ENCODE results near the gene PSEN1.

The PSEN1 gene

GRCh38 chr14:73239393-73240241 is 103.3 kb downstream of the PSEN1 start:
- no peak for DNase-seq (ENCODE audit: low read depth in 2 of 2)

DNA sequence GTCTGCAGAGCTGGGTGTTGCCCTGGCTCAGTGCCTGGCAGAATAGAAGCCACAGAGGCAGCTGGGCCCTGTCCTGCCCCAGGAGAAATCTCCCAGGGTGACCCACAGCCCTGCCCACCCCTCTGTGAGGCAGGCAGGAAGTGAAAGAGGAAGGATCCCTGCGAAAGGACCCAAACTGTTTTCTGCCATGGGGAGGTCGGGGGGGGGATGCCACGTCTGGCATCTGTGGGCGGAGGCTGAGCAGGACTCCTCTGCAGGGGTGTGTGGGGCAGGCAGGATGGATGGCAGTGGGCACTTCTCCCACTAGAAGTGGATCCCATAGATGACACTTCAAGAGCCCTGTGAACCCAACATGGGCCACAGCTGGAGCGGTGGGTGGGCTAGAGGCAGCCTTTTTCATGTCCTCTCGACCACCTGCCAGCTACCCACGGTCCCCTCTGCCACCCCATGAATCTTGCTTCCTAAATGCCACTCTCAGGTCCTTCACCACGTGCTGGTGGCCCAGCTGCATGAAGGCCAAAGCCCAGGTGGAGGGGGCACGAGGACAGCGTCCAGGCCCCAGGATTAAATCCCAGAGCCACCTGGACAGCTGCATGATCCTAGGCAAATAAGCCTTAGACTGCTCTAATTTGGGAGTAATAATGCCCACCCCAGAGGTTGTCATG is 104.6 kb downstream of the PSEN1 start:
- no peak for DNase-seq (ENCODE audit: low read depth in 2 of 2)

GRCh38 chr14:73241481-73242165 is 105.3 kb downstream of the PSEN1 start:
- DNase-seq (ENCODE audit: low read depth in 2 of 2) = no peak

DNA sequence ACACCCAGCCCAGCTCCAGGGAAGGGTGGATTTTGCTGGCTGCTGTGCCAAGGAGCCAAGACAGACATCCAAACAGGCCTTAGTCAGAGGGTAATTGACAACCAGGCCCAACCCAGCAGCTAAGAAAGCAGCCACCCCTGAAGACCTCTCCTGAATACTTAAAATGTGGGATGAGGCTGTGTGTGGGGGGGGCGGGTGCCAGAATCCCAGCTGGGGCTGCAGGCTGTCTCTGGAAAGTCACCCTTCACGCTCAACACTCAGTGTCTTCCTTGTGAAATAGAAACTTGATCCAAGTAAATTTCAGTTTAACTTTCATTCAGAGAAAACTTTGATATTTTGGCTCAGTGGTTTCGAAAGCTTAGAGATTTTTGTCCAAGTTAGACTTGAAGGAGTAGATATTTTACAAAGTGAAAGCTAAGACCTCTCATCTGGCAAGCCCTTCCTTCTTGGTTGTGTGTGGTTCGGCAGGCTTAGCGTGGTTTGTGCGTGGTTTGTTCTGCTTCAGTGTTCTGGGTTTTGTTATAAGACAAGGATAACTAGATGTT is 106.1 kb downstream of the PSEN1 start:
- DNase-seq (ENCODE audit: low read depth in 2 of 2) = no peak

DNA sequence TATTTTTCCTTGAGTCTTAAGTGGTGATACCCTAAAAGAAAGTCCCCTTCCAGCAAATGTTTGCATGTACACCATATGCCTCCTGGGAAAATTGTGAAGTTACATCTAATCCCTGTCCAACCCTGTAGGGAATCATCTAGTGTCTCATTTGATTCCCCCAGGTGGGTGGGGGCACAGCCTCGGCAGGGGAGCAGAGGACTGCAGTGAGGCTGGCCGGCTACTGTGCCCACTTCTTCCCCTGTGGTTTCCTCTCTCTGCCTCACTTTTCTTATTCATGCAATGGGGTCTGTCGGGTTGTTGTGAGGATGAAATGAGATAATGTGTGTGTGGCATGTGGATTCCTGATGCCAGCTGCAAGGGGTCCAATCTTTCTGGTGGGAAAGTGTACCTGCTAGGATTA is 107.0 kb downstream of the PSEN1 start:
- DNase-seq (ENCODE audit: low read depth in 2 of 2) = no peak

DNA sequence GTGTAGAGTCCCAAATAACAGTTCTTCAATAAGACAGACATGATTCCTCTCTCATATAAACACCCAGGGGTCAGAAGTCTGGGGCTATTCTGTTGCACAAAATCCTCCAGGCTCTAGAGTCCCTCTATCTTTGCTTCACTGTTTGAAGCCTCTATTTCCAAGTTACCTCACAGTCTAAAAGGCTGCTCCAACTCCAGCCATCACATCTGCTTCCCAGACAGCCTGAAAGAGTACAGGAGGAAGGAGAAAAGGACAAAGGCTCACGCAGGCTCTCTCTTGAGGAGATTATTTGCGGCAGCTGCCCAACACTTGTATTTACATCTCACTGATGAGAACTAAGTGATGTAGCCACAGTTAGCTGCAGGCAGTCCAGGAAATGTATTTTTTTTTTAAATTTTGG is 107.4 kb downstream of the PSEN1 start:
- no peak for DNase-seq (ENCODE audit: low read depth in 2 of 2)

DNA sequence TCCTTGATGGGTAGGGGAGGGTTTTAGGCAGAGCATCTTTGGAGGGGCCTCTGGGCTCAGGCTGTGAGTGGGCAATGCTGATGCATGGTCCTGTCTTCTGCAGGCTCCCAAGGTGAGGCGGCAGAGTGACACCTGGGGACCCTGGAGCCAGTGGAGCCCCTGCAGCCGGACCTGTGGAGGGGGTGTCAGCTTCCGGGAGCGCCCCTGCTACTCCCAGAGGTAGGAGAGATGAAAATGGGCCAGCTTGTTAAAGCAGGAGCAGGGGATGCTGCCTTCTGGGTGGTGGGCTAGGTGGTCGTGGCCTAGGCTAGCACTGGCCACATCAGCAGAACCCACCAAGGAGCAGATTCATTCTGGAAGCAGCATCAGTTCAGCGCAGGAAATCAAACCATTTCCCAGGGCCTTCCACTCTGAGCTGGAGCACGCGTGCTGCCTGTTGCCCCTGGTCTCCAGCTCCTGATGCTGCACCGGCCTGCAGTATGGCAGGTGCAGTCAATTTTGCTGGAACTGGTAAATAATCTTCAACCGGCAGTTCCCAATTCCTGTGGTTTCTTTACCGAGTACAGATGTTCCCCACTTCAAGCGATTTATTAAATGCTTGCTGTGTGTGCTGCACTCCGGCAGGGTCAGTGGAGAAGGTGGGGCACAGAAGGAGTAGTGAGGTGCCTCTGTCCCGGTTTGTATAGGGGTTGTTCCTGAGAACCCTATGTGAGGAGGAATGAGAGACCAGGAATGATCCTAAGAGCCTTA is 108.4 kb downstream of the PSEN1 start:
- DNase-seq (ENCODE audit: low read depth in 2 of 2) = no peak

DNA sequence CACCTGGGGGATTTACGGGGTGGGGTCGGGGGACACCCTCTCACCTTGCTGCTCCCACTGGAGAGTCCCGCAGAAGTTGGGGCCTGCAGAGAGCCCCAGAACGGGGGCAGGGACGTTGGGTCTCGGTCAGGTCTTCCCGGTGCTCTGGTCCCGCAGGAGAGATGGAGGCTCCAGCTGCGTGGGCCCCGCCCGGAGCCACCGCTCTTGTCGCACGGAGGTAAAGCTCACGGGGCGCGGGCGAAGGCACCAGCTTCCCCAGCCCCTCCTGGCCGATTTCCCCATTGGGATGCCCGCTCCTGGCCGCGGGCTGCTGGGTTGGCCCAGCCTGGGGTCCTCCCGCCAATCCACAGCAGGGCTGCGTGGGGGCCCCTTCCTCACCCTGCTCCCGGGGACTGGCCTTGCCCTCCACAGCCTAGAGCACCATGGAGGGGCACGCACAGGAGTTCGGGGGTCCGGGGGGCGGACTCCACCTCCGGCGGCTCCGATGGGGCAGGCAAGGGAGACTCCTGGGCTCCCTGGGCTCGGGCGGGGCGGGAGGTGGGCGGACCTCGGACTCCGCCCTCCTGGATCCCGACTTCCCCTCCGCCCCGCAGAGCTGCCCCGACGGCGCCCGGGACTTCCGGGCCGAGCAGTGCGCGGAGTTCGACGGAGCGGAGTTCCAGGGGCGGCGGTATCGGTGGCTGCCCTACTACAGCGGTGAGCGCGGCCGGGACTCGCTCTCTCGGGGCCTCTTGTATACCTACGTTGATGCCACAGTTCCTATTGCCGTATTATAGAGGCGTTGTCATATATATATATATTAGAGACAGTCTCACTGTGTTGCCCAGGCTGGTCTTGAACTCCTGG is 109.4 kb downstream of the PSEN1 start:
- peak in 1 of 2 donors; percentile 26 for DNase-seq (ENCODE audit: low read depth in 2 of 2)

DNA sequence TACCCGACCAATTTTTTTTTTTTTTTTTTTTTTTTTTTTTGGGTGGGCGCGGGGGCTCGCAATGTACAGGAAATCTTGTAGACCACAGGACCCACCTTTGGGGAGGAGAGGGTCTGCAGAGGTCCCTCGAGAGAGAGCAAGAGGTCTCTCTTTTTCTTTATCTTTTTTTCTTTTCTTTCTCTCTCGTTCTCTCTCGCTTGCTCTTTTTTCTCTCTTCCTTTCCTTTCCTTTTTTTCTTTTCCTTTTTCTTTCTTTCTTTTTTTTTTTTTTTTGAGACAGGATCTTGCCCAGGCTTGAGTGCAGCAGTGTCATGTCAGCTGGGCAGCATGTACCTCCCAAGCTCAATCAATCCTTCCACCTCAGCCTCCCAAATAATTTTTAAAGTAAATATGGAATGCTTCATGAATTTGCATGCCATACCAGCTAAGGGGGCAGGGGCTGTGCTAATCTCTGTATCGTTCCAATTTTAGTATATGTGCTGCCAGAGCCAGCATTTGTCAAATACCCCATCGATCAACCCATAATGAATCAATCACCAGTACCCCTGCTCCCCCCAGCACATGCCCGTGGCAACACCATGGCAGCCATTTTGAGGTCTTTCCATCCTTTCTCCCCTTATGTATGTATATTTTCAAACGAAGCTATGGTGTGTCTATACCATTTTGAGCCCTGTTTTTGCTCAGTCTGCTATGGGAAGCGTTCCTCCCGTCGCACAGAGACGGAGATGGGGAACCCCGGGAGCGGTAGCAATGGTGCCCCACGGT is 110.3 kb downstream of the PSEN1 start:
- no peak for DNase-seq (ENCODE audit: low read depth in 2 of 2)

GRCh38 chr14:73248108-73248868 is 112.0 kb downstream of the PSEN1 start:
- DNase-seq (ENCODE audit: low read depth in 2 of 2) = no peak

- DNase-seq (ENCODE audit: low read depth in 2 of 2) = no peak
These were observed 112.8 kb downstream of the PSEN1 start for GRCh38 chr14:73249108-73249507.

- no peak for DNase-seq (ENCODE audit: low read depth in 2 of 2)
These were observed 113.4 kb downstream of the PSEN1 start for GRCh38 chr14:73249564-73250316.

DNA sequence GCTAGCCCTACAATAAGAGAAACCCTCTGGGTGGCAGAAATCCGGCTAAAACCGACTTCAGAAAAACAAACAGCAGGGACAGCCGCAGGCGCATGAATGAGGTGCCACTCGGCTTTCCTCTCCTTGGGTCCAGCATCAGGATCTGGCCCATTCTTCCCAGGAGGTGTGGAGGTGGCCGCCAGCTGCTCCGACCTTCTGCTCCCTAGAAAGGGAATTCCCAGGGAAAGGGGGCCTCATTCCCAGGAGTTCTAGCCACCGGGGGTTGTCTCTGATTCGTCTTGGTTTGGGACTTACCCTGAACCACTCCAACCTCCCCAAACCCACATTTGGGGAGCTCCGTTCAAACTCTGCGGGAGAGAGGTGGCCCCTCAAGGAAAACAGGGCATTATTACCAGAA is 114.0 kb downstream of the PSEN1 start:
- DNase-seq (ENCODE audit: low read depth in 2 of 2) = no peak

DNA sequence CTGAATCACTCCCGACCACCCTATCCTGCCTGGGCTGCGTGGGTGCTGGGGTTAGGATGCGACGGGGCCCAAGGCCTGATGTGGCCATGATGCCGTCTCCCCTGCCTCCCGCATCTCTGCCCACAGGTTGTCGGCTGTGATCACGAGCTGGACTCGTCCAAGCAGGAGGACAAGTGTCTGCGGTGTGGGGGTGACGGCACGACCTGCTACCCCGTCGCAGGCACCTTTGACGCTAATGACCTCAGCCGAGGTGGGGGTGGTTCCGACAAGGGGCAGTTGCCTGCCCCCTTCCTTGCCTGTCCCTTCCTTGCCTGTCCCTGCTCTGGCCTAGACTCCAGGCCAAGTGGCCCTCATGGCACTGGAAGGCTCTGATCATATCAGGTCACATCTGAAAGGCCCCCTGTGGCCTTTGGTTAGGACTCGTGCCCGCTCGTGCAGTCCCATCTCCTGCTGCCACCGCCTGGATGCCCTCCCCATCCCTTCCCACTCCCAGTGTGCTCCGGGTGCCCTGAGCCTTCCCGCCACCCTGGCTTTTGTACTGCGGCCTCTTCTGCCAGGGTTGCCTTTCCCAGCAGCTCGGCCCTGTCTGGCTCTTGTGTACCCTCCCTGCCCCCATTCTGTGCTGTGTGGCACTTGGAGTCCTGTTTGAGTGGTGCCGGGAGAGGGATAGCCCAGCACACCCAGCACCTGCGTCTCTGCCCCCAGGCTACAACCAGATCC is 114.6 kb downstream of the PSEN1 start:
- DNase-seq (ENCODE audit: low read depth in 2 of 2) = no peak

GRCh38 chr14:73251516-73252215 is 115.4 kb downstream of the PSEN1 start:
- no peak for DNase-seq (ENCODE audit: low read depth in 2 of 2)

DNA sequence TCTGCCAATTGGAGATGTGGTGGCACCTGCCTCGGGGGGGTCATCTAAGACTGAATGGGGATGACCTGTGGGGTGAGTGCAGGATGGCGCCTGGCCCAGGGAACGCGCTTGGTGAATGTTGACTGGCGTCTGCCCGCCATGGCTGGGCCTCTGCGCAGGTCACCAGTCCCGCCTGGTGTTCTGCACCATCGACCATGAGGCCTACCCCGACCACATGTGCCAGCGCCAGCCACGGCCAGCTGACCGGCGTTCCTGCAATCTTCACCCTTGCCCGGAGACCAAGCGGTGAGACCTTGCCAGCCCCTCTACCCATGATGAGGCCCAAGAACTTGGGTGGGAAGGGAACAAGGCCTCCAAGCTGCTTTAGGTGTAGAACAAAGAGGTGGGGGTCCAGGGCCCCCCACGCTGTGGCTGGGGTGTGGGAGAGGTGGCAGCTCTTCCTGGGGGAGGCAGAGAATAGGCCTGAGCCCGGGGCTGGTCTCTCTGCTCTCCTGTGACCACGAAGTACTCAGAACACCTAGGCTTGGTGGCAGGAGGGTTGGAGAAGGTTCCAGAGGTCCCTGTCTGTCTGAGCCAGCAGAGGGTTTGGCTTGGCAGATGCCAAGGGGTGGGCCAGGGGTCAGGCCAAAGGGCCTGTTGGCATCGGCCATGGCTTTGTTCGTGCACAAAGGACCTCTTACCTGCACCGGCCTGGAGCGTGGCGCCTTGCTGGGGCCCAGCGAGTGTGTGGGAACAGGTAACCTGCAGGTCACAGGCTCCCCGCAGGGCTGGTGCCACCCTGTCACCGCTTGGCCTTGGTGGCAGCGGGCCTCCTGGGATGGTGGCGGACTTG is 116.4 kb downstream of the PSEN1 start:
- no peak for DNase-seq (ENCODE audit: low read depth in 2 of 2)

DNA sequence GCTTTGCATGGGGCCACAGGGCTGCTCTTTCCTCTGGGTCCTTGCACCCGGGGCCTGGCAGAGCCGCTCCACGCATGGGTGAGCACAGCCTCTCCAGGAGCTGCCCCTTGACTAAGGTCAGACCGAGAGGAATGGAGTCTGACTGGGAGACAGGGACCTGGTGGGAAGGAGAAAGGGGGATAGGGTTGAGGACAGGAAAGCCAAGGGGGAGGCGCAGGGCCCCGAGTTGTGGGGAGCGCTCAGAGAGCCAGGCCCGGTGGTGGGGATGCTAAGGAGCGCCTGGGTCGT is 117.0 kb downstream of the PSEN1 start:
- DNase-seq (ENCODE audit: low read depth in 2 of 2) = no peak

Data from stimulated activated CD8-positive, alpha-beta memory T cell treated with anti-CD3 and anti-CD28 coated beads, Interleukin-2, amount 100 ng/mL, for 1 hour (primary cell).